ENCODE measurements around the gene ART3.

ART3 gene

DNA sequence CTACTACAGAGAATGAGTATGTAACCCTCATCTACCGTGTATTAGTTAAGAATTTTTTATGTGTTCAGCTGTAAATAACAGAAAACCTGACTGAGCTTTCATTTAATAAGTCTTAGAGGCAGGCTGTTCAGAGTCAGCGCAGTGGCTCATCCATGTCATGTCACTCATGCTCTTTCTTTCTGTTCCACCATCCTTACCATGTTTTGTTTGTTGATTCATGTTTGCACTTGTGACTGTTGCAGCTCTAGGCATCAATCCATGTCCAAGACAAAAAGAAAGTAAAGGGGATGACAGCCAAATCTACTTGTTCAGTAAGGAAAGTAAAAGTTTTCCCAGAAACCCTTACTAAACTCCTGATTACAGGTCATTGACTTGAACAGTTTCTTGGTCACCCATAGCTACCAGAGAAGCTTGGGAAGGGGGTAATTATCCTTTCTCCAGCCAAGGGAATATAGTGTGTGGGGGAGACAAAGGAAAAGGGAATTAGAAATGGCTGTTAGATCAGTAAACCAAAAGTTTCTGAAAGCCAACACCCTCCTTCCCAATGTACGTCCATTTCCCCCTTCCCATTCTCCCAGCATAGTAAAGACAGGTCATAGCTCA, 9.0 kb downstream of the ART3 start:
- DNase-seq (ENCODE audit: extremely low read depth, low read depth): no peak
- TF ChIP-seq, protein P1, sequence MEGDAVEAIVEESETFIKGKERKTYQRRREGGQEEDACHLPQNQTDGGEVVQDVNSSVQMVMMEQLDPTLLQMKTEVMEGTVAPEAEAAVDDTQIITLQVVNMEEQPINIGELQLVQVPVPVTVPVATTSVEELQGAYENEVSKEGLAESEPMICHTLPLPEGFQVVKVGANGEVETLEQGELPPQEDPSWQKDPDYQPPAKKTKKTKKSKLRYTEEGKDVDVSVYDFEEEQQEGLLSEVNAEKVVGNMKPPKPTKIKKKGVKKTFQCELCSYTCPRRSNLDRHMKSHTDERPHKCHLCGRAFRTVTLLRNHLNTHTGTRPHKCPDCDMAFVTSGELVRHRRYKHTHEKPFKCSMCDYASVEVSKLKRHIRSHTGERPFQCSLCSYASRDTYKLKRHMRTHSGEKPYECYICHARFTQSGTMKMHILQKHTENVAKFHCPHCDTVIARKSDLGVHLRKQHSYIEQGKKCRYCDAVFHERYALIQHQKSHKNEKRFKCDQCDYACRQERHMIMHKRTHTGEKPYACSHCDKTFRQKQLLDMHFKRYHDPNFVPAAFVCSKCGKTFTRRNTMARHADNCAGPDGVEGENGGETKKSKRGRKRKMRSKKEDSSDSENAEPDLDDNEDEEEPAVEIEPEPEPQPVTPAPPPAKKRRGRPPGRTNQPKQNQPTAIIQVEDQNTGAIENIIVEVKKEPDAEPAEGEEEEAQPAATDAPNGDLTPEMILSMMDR (IDR thresholded peaks at IDR 0.05; ENCODE audit: low read depth, low read length): no peak

DNA sequence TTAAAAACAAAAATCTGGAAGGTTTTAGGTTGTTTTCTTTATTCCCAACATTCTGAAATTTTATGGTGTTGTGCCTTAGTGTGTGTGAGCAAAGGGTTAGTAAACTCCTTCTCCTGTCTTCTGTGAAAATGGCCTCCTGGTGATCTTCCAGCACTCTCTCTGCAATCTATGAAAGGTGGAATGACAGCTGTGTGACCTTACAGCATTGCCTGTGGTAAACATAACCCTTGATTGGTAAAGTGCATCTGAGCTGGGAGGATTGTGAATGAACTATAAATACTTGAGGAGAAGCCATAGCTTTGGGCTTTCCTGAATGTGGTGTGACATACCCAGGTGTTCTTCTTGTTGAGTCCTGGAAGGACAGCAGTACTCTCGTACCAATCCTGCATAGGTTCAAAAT, 10.0 kb downstream of the ART3 start:
- DNase-seq (ENCODE audit: extremely low read depth, low read depth): no peak
- TF ChIP-seq, protein P1 (IDR thresholded peaks at IDR 0.05; ENCODE audit: low read depth, low read length): no peak

DNA sequence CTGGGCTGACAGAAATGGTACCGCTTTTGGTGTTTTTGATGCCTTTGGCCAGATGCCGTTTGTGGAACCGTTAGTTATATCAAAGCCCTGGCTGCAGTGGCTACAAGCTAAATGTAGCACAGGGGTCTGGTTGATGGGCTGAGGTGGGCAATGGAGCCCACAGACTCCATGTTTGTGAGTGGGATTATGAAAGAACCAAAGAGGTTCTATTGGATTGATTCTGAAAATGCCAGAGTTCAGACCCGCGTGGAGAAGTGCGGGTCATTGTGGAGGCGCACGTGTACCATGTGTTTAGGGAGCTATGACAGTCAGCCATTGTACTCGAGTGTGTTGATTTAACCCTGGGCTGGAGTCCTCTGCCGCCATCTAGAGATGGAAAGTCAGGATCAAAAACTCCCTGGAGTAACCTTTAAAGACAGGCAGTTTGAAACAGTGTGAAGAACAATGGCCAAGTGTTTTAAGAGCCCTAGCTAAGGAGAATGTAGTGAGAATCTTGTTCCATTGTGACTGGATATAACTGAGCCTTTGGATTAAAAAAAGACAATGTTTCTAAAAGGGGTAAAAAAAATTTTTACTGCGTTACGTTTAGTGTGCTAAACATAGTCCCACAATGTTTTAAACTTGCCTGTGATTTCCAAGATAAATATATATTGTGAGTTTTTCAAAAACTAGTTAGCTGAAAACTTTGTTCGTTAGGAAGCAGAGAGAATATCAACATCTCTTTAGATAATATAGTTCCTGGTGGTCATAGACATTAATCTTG, 12.7 kb downstream of the ART3 start:
- TF ChIP-seq, protein P1 (IDR thresholded peaks at IDR 0.05; ENCODE audit: low read depth, low read length): peak; percentile 56
- DNase-seq (ENCODE audit: extremely low read depth, low read depth): peak; percentile 2

DNA sequence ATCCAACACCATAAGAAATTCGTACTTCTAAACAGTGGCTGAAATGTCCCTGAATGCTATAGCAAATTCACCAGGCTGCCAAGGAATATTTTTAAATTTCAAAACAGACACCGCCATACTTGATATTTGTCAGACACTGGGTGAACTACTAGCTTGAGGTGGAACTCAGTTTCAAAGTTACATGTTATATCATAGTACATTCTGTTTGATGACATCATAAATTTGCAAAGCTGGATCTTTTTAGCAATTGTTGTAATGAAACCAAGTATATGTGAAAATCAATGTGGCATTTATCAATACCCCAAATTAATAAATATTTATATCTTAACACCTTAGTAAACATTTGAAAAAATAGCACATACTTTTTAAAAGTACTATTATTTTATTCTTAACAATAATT, 14.2 kb downstream of the ART3 start:
- TF ChIP-seq, protein P1 (IDR thresholded peaks at IDR 0.05; ENCODE audit: low read depth, low read length): no peak
- DNase-seq (ENCODE audit: extremely low read depth, low read depth): no peak

DNA sequence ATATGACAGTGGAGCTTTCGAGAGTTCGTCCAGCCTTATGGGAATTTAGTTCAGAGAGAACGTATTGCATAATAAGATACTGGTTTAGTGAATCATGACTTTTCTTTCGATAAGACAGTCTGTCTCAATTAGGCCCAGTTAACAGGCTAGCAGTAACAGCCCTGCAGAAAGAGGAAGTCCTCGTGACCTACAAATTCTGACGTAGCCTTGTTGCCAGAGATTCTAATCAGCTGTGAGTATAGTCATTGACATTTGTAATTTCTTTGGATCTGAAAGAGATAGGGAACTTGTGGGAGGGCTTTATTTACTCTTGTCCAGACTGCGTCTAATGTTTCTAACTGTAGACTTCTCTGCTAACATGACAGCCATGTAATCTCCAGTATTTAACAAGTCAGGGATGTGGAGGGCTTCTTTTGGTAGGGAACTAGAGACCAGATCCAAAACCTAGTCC, 15.8 kb downstream of the ART3 start:
- peak; percentile 55 for DNase-seq (ENCODE audit: extremely low read depth, low read depth)
- TF ChIP-seq, protein P1 (IDR thresholded peaks at IDR 0.05; ENCODE audit: low read depth, low read length): no peak

DNA sequence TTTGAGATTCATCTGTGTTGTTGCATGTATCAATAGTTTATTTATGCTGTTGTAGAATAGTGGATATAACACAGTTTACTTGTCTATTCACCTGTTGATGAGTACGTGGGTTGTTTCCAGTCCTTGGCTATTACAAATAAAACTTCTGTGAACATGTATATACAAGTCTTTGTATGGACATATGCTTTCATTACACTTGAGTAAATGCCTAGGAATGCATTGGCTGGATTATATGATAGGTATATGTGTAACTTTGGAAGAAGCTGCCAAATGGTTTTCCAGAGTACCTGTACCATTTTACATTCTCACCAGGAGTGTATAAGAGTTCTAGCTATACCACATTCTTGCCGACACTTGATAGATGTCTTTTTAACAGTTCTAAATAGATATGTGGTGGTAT, 16.5 kb downstream of the ART3 start:
- TF ChIP-seq, protein P1 (IDR thresholded peaks at IDR 0.05; ENCODE audit: low read depth, low read length): no peak
- no peak for DNase-seq (ENCODE audit: extremely low read depth, low read depth)

DNA sequence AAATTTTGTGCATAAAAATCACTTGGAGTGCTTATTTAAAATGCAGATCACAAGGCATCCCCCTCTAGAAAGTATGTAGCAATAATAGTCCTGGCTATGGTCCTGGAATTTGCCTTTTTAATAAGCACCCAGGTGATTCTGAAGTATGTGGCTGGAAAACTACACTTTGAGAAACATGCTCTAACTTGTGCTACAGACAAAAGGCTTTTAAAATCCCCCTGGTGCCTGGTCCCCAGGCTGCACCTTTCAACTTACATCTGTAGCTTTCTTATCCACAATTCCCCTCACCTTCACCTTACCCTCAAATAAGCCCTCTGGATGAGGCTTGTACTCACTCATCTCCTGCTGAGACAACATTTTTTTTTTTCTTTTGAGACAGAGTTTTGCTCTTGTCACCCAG, 21.1 kb downstream of the ART3 start:
- TF ChIP-seq, protein P1 (IDR thresholded peaks at IDR 0.05; ENCODE audit: low read depth, low read length): no peak
- DNase-seq (ENCODE audit: extremely low read depth, low read depth): no peak

All from AG09319 (cell line).